ENCODE measurements around the gene ALKBH4.

Gene ALKBH4

DNA sequence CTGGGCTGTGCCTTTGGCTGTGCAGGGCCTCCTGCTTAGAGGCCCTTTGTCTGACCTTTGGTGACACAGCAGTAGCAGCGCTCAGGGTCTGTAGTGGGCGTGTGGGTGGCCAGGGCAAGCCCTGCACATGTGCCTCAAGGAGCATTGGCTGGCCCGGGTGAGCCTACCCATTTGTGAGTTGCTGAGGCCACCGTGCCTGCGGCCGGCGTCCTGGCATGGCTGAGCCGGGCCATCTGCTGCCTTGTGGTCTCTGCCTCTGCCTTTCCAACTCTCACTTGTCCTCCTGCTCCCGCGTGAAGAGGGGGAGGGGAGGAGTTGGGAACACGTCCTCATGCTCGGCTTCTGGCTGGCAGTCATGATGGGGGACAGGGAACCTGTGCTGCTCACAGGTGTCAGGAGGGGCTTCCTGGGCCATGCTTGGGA lies 40.5 kb downstream of the ALKBH4 start:
- Histone ChIP-seq H3K27ac (no peak overlapping the region), H3K27me3 (ENCODE audit: control insufficient read depth, insufficient read depth, low read length) (no peaks in the 10 kb centered on the region), H3K9ac (no peak overlapping the region), H3K9me3 (ENCODE audit: control insufficient read depth, low read length) (no peaks in the 10 kb centered on the region), H3K79me2 (peaks cover 18% of the 10 kb centered on the region), H3K4me3 (ENCODE audit: low read depth, low read length) (no peak overlapping the region), H2AFZ (no peak overlapping the region), H3K4me1 (no peaks in the 10 kb centered on the region), H3K36me3 (ENCODE audit: control insufficient read depth, insufficient read depth, low read length) (no peaks in the 10 kb centered on the region), H3K4me2 (ENCODE audit: low read length) (no peak overlapping the region)
- TF ChIP-seq, protein P1, sequence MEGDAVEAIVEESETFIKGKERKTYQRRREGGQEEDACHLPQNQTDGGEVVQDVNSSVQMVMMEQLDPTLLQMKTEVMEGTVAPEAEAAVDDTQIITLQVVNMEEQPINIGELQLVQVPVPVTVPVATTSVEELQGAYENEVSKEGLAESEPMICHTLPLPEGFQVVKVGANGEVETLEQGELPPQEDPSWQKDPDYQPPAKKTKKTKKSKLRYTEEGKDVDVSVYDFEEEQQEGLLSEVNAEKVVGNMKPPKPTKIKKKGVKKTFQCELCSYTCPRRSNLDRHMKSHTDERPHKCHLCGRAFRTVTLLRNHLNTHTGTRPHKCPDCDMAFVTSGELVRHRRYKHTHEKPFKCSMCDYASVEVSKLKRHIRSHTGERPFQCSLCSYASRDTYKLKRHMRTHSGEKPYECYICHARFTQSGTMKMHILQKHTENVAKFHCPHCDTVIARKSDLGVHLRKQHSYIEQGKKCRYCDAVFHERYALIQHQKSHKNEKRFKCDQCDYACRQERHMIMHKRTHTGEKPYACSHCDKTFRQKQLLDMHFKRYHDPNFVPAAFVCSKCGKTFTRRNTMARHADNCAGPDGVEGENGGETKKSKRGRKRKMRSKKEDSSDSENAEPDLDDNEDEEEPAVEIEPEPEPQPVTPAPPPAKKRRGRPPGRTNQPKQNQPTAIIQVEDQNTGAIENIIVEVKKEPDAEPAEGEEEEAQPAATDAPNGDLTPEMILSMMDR (IDR thresholded peaks at IDR 0.05), result no peak

DNA sequence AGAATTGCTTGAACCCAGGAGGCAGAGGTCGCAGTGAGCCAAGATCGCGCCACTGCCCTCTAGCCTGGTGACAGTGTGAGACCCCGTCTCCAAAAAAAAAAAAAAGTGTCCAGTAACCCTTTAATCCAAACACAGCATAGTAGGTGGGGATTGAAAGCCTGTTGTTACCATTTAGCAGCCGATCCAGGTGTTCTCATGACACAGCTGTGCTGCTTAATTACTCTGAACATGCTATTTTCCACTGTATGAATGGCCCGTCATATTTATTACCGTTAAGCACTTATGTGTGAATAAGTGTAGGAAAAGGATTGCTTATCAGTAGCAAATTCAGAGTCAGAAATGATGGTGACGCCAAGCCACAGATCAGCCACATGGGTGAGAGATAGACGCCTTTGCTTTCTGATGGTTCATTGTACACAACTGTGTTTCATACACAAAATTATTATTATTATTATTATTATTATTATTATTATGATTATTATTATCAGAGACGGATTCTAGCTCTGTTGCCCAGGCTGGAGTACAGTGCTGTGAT lies 42.9 kb downstream of the ALKBH4 start:
- TF ChIP-seq, protein P1 (IDR thresholded peaks at IDR 0.05), result no peak
- no peaks in the 10 kb centered on the region for H3K36me3 ChIP-seq (ENCODE audit: control insufficient read depth, insufficient read depth, low read length)
- H3K9ac ChIP-seq, result no peak overlapping the region
- H3K4me3 ChIP-seq (ENCODE audit: low read depth, low read length), result no peak overlapping the region
- H3K27me3 ChIP-seq (ENCODE audit: control insufficient read depth, insufficient read depth, low read length), result no peaks in the 10 kb centered on the region
- peaks cover 16% of the 10 kb centered on the region for H3K4me1 ChIP-seq
- no peaks in the 10 kb centered on the region for H3K9me3 ChIP-seq (ENCODE audit: control insufficient read depth, low read length)
- no peak overlapping the region for H3K27ac ChIP-seq
- H2AFZ ChIP-seq, result no peak overlapping the region
- H3K4me2 ChIP-seq (ENCODE audit: low read length), result no peak overlapping the region
- peaks cover 29% of the 10 kb centered on the region for H3K79me2 ChIP-seq

DNA sequence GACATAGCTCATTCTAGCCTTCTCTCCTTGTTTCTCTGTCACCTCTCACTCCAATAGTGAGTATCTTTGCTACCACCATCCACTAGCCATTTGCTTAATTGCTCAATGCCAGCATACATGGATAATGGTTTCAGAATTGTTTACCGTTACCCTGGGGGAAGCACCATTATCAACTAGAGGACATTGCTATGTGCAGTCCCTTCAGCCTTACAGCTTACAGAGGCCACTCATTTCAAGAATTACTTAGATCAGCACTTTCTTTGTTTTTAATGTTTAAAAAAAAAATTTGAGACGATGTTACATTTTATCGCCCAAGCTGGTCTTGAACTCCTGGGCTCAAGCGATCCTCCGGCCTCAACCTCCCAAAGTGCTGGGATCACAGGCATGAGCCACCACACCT lies 46.1 kb downstream of the ALKBH4 start:
- H3K9ac ChIP-seq, result no peak overlapping the region
- H3K36me3 ChIP-seq (ENCODE audit: control insufficient read depth, insufficient read depth, low read length), result no peaks in the 10 kb centered on the region
- H3K9me3 ChIP-seq (ENCODE audit: control insufficient read depth, low read length), result no peaks in the 10 kb centered on the region
- TF ChIP-seq, protein P1 (IDR thresholded peaks at IDR 0.05), result no peak
- H3K27me3 ChIP-seq (ENCODE audit: control insufficient read depth, insufficient read depth, low read length), result no peaks in the 10 kb centered on the region
- H2AFZ ChIP-seq, result no peak overlapping the region
- peaks cover 42% of the 10 kb centered on the region for H3K4me1 ChIP-seq
- H3K4me2 ChIP-seq (ENCODE audit: low read length), result no peak overlapping the region
- no peak overlapping the region for H3K27ac ChIP-seq
- H3K79me2 ChIP-seq, result peaks cover 25% of the 10 kb centered on the region
- H3K4me3 ChIP-seq (ENCODE audit: low read depth, low read length), result no peak overlapping the region

DNA sequence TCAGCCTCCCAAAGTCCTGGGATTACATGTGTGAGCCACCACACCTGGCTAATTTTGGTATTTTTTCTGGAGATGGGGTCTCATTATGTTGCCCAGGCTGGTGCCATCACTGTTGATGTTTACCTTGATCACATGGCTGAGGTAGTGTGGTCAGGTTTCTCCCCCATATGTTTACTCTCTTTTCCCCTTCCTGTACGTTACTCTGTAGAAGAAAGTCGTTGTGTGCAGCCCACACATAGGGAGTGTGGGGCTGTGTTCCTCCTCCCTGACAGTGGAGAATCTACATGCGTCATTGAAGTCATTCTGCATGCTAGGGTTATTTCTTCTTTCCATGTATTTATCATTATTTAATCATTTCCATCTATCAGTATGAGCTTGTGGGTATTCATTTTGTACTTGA lies 47.6 kb downstream of the ALKBH4 start:
- Histone ChIP-seq H3K79me2 (peaks cover 17% of the 10 kb centered on the region), H3K4me2 (ENCODE audit: low read length) (no peak overlapping the region), H3K27me3 (ENCODE audit: control insufficient read depth, insufficient read depth, low read length) (no peaks in the 10 kb centered on the region), H3K9me3 (ENCODE audit: control insufficient read depth, low read length) (no peaks in the 10 kb centered on the region), H3K36me3 (ENCODE audit: control insufficient read depth, insufficient read depth, low read length) (no peaks in the 10 kb centered on the region), H3K4me3 (ENCODE audit: low read depth, low read length) (no peak overlapping the region), H3K9ac (no peak overlapping the region), H2AFZ (no peak overlapping the region), H3K4me1 (peaks cover 51% of the 10 kb centered on the region), H3K27ac (peak overlapping the region; percentile 87)
- TF ChIP-seq, protein P1 (IDR thresholded peaks at IDR 0.05), result no peak

DNA sequence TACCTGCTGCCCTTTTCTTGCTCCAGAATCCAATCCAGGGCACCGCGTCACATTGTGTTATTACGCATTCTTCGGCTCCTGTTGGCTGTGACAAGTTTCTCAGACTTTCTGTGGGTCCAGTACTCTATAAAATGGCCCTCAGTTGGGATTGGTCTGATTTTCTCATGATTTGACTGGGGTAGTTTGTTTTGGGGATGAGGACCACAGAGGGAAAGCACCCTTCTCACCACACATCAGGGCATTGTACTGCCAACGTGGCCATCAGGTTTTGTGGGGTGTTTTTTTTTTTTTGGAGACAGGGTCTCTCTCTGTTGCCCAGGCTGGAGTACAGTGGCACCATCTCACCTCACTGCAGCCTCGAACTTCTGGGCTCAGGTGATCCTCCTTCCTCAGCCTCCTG lies 48.3 kb downstream of the ALKBH4 start:
- H3K4me1 ChIP-seq, result peaks cover 51% of the 10 kb centered on the region
- H3K27ac ChIP-seq, result peak overlapping the region; percentile 87
- H3K4me3 ChIP-seq (ENCODE audit: low read depth, low read length), result peak overlapping the region; percentile 27
- no peak overlapping the region for H3K9ac ChIP-seq
- TF ChIP-seq, protein P1 (IDR thresholded peaks at IDR 0.05), result no peak
- peak overlapping the region; percentile 63 for H2AFZ ChIP-seq
- H3K79me2 ChIP-seq, result peaks cover 17% of the 10 kb centered on the region
- no peaks in the 10 kb centered on the region for H3K27me3 ChIP-seq (ENCODE audit: control insufficient read depth, insufficient read depth, low read length)
- no peaks in the 10 kb centered on the region for H3K36me3 ChIP-seq (ENCODE audit: control insufficient read depth, insufficient read depth, low read length)
- H3K4me2 ChIP-seq (ENCODE audit: low read length), result peak overlapping the region; percentile 62
- no peaks in the 10 kb centered on the region for H3K9me3 ChIP-seq (ENCODE audit: control insufficient read depth, low read length)
